Measurements from ENCODE around the gene MPPED1. TPM values are rescaled to one million over a fixed set of nuclear protein-coding genes. Genes with fewer than 3 reads are reported as not detected.

Gene MPPED1
- total RNA-seq, 1 donor from 2014 or later, result not detected

GRCh38 chr22:43514476-43515157, 102.8 kb downstream of the MPPED1 start:
- DNase-seq (ENCODE audit: low read depth), result no peak

- DNase-seq (ENCODE audit: low read depth), result no peak
These were observed 103.6 kb downstream of the MPPED1 start for GRCh38 chr22:43515411-43515810.

- no peak for DNase-seq (ENCODE audit: low read depth)
These were observed 104.1 kb downstream of the MPPED1 start for GRCh38 chr22:43515902-43516301.

GRCh38 chr22:43516386-43516785, 104.6 kb downstream of the MPPED1 start:
- DNase-seq (ENCODE audit: low read depth), result no peak

DNA sequence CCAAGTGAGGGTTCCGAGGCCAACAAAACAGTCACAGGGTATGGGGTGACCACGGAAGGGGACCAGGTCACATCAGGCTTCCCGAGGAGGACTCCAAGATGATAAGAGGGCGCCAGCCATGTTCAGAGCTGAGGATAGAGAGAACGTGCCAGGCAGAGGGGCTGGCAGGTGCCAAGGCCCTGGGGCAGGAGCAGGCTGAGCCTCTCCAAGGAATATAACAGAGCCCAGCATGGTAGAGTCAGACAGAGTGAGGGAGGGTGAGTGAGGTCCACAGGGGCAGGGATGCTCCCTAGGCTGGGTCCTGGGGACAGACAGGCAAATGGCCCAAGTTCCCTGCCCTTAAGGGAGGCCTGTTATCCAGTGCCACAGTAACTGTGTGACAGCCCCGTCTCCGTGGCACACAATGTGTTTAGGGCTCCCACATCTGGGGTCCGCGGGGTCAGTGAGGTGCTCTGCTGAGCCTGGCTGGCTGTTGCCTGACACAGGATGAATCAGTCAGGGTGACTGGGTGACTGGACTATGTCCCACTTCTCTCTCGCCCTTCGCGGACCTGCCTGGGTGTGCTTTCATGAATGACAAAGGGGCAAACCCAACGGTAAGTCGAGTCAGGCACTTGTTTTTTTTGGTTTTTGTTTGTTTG, 105.3 kb downstream of the MPPED1 start:
- DNase-seq (ENCODE audit: low read depth), result no peak

DNA sequence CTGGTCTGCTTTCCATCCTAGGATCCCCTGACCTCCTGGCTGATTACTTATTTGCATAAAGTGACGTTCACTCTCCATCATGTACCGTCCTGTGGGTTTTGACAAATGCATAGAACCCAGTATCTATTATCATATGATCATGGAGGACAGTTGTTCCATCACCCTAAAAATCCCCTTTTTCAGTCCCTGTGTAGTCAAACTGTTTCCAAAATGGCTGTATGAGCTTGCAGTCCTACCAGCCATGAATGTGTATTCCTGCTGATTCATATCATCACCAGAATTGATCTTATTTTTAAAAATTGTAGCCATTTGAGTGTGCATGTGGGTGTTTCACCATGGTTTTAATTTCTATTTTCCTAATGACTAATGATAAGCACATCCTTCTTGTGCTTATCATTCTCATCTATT, 108.8 kb downstream of the MPPED1 start:
- no peak for DNase-seq (ENCODE audit: low read depth)

GRCh38 chr22:43521716-43522115, 109.9 kb downstream of the MPPED1 start:
- DNase-seq (ENCODE audit: low read depth), result no peak

DNA sequence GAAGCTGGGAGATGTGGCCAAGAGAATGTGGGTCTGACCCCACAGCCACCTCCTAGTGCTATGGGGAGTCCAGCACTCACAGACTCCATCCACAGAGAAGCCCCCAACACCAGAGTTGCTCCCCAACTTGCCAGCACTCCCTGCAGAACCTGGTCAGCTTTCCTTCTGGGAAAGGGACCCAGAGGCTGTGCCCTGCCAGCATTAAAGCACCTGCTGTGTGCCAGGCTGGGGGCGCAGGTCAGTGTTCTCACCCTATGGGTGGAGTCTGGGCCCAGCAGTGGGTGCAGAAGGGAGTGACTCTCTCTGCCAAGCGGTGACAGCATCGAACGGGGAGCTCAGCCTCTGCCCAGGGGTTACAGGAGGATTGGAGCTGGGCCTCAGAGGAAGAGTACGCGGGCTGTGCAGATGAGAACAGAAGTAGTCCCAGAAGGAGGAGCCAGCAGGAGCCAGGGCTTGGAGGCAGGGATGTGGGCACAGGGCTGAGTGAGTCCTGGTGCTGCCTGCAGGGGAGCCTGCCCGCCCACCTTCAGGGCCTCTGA, 114.4 kb downstream of the MPPED1 start:
- DNase-seq (ENCODE audit: low read depth), result no peak

DNA sequence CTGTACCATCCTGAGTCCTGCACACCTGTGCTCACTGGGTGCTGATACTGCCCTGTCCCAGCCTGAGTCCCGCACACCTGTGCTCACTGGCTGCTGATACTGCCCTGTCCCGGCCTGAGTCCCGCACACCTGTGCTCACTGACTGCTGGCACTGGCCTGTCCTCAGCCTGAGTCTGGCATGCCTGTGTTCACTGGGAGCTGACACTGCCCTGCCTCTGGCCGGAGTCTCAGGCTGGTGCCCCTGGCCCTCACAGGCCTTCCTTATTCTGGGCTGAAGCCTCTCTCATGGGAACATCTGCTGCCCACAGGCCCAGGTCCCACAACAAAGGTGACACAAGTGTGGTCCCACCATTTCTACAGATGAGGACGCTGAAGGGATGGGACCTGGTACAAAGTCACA, 115.1 kb downstream of the MPPED1 start:
- DNase-seq (ENCODE audit: low read depth), result no peak

DNA sequence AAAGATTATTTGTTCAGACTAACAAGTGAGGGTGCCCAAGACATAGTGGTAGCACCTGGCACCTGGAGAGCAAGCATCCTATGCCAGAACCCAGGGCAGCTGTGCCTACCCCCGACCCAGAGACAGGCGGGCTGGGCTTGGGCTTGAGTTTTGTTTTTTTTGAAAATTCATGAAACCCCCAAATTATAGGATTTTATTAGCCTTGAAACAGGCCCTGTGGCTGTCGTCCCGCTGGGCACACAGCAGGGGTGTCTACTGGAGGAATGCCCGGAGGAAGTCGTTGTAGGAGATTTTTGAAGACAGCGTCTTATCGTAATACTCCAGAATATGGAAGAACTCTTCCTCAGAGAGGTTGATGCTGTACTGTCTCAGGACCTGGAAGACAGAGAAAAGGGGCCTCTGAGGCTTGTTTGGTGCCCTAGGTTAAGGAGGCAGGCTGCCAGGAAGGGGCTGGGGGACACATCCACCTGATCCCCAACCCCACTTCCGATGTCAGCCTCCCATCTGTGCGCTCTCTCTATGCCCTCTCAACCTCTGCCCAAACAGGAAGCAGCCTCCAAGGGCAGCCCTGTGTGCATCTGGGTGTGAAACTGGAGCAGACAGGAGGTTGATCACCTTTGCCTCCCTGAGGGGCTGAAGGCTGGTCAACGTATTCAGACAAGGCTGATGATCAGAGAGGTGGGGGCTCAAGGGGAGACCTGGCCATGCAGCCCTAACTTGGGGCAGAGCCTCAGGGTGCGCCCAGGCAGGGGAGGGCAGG, 117.0 kb downstream of the MPPED1 start:
- DNase-seq (ENCODE audit: low read depth), result no peak

GRCh38 chr22:43529461-43529860, 117.6 kb downstream of the MPPED1 start:
- no peak for DNase-seq (ENCODE audit: low read depth)

- DNase-seq (ENCODE audit: low read depth), result no peak
These were observed 118.1 kb downstream of the MPPED1 start for GRCh38 chr22:43529934-43530333.

DNA sequence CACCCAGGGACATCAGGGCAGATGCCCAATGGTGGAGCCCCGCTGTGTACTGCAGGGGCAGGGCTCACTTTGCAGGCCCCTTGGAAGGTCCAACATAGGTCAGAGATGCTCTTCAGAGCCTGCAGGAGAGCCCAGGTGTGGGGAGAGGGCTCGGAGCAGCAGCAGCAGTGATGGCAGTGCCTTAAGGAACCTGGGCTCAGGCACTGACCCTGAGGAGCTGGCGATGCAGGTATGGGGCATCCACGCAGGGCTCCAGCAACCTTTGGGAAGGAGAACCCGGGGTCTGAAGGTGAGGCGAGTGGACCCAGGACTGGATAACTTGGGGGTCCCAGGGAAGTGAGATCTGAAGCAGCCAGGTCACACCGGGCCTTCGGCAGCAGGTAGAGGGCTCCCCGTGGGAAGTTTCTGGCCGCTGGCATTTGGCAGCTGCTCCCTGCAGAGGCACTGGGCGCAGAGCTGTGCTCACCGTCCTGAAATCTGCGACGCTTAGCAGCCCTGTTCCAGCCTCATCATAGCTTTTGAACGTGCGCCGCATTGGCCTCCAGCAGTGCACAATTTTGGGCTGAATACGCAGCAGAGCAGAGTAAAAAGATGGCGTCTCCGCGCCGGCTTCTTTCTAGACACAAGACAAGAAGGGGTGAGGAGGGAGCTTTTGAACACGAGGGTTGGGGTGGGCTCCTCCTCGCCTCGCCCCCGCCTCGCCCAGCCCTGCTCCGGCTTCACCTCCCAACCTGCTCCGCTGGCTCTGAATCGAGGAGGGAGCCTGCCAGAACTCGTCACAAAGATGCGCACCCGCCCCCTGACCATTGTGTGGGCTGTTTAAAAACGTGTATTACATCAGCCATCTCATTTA, 118.8 kb downstream of the MPPED1 start:
- no peak for DNase-seq (ENCODE audit: low read depth)

DNA sequence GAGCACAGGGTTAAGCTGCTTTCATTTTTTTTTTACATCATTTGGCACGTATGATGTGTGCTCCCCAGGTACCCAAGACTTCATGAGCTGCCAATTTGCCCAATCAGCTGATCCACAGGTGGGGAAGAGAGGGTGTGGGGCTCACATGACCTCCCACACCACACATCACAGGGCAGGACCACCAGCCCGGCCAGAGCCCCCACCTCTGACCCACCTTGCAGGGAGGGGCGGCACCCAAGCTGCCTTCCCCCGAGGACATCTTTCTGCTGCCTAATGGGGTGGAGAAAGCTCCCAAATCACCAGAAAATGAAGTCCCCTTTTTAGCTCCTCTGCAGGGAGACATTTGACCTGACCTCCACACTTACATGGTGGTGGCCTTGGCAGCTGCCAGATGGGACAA, 119.8 kb downstream of the MPPED1 start:
- DNase-seq (ENCODE audit: low read depth), result no peak

- no peak for DNase-seq (ENCODE audit: low read depth)
These were observed 120.7 kb downstream of the MPPED1 start for GRCh38 chr22:43532301-43533155.

DNA sequence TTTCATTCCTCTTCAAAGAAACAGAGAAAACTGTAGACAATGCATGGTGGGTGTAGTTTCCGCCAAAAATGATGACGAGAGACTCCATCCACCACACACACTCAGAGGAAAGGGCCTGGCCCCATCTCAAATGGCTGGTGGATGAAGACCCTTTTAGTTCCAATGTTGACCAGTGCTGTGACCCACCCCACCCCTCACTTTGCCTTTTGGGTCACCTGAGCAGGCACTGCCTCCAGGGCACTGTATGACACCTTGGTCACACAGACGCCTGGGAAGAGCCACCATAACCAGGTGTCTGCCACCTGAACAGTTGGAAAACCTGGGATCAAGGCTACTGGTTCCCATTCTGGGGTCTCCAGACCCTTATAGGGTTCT, 121.3 kb downstream of the MPPED1 start:
- DNase-seq (ENCODE audit: low read depth), result no peak

- DNase-seq (ENCODE audit: low read depth), result no peak
These were observed 122.0 kb downstream of the MPPED1 start for GRCh38 chr22:43533656-43534428.

DNA sequence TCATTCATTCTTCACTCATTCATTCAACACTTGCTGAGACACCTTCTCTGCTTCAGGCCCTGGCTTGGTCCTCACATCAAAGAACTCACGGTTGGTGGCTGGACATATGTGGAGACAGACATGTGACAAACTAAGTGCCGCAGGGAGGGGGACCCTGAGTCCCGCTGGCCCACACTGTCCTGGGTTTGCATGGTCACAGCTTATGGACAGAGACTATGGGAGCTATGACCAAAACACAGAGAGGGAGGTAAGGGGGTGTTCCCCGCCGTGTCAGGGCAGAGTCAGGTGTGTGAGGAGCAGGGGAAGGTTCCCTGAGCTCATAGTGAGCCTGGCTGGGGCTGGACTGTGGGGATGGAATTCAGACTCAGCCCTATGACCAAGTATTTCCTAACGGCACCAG, 123.1 kb downstream of the MPPED1 start:
- no peak for DNase-seq (ENCODE audit: low read depth)

DNA sequence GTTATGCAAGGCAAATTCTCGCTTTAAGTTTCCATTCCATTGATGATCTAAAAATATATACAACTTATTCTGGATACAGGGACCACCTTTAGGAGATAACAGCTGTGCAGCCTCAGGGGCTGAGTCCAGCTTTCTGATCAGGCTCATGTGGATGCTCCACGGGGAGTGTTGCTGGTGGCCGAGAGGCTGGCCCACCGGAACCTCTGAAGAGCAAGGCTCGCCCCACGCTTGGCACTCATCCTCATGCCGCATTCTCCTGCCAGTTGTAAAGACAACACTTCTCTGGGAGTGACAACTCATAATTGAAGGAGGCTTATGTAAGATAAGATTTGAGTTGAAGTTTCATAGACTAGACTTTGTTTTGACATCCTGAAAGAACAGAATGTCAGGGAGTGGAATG, 123.5 kb downstream of the MPPED1 start:
- no peak for DNase-seq (ENCODE audit: low read depth)

DNA sequence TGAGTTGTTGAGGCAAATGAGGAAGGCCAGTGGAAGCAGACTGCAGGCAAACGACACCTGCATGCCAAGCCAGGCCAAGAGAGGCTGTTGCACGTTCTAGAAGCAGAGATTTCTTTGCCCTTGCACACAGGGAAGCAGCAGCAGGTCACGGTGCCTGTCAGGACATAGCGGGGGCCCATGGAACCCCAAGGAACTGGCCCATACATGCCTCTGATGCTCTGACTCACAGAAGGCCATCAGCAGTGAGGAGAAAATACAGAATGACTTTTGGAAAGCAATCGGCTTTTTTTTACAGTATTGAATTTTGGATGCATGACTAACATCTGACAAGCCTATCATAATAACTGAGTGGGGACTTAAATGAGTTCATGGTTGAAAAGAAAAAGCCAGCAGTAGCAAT, 123.9 kb downstream of the MPPED1 start:
- DNase-seq (ENCODE audit: low read depth), result no peak
